B cell (primary cell): ENCODE measurements around the gene COL1A1. TPM values are rescaled to one million over a fixed set of nuclear protein-coding genes. Genes with fewer than 3 reads are reported as not detected.
A peak's percentile ranks its signal among the peaks of the same experiment; 100 is the strongest.

Experiments
- ATAC-seq: fragments of 200-7000 bp; cut with Tn5 transposase; one replicate; pipeline ENCODE4 v1.10.0; 2021; ENCODE audit warnings: low read depth, mild to moderate bottlenecking, moderate number of reproducible peaks, moderate library complexity
- CTCF ChIA-PET: fragments of 350-600 bp; sonication (Branson Sonifier 250); formaldehyde crosslinking; loops from one replicate; lab custom pipeline; 2021; ENCODE audit warnings: antibody characterized with exemption, inconsistent platforms; lab: Charles Lee
- POLR2A ChIA-PET: fragments of 350-600 bp; sonication (Branson Sonifier 250); formaldehyde crosslinking; loops from one replicate; lab custom pipeline; 2021; ENCODE audit warnings: antibody characterized with exemption; lab: Charles Lee
- DNase-seq: peaks from one replicate; pipeline ENCODE4 v3.0.0; 2013
- H2AFZ ChIP-seq: 2 replicates; pipeline ENCODE4 v1.6.1; 2012; ENCODE audit warnings: mild to moderate bottlenecking, low read depth, low read length; ENCODE audit not compliant: insufficient read depth, poor library complexity, severe bottlenecking
- H3K27ac ChIP-seq, 2 donors: 1 replicate in 1 of 2; 2 replicates in 1 of 2; pipeline ENCODE4 v1.5.1; 2012 to 2013; ENCODE audit warnings: low read length in 2 of 2, mild to moderate bottlenecking in 2 of 2, moderate library complexity in 1 of 2
- H3K27me3 ChIP-seq, 4 experiments: fragments of 200-600 bp in 1 of 4; sonication (generic) in 1 of 4; replicated peaks in 1 of 4; 1 replicate in 2 of 4; 2 replicates in 2 of 4; pipeline versions ENCODE4 v1.6.1 to v1.7.0; 2013 to 2016; ENCODE audit warnings: low read length in 3 of 4, mild to moderate bottlenecking in 2 of 4, mixed read lengths in 1 of 4, moderate library complexity in 1 of 4; ENCODE audit not compliant: insufficient read depth in 4 of 4, control insufficient read depth in 3 of 4; ENCODE audit errors: control extremely low read depth in 1 of 4
- H3K36me3 ChIP-seq, 2 experiments: replicated peaks in 1 of 2; 1 replicate in 1 of 2; 2 replicates in 1 of 2; pipeline versions ENCODE4 v1.6.1 to v1.7.1; 2013; ENCODE audit warnings: low read length in 1 of 2; ENCODE audit not compliant: insufficient read depth in 2 of 2, control insufficient read depth in 1 of 2; ENCODE audit errors: control extremely low read depth in 1 of 2, extremely low read depth in 1 of 2
- H3K4me1 ChIP-seq, 2 donors: fragments of 200-600 bp in 1 of 2; sonication (generic) in 1 of 2; 1 replicate in 1 of 2; 2 replicates in 1 of 2; pipeline versions ENCODE4 v1.5.1 to v1.6.1; 2013 to 2017; ENCODE audit warnings: low read length in 2 of 2; ENCODE audit not compliant: control insufficient read depth in 2 of 2, insufficient read depth in 2 of 2
- H3K4me2 ChIP-seq: replicated peaks from 2 replicates; pipeline ENCODE3; 2012; ENCODE audit warnings: mild to moderate bottlenecking, low read depth, low read length; ENCODE audit not compliant: poor library complexity, severe bottlenecking
- H3K4me3 ChIP-seq, 5 experiments: fragments of 200-600 bp in 1 of 5; sonication (generic) in 1 of 5; 1 replicate in 3 of 5; 2 replicates in 2 of 5; pipeline versions ENCODE4 v1.5.1 to v1.7.0; 2011 to 2016; ENCODE audit warnings: low read length in 4 of 5, mild to moderate bottlenecking in 4 of 5, low read depth in 2 of 5, control low read depth in 1 of 5, moderate library complexity in 1 of 5; ENCODE audit not compliant: insufficient read depth in 1 of 5; ENCODE audit errors: control extremely low read depth in 1 of 5, extremely low read depth in 1 of 5
- H3K79me2 ChIP-seq: fragments of 200-600 bp; sonication (generic); one replicate; pipeline ENCODE4 v1.6.0; 2016; ENCODE audit warnings: low read length; ENCODE audit not compliant: control insufficient read depth, insufficient read depth
- H3K9ac ChIP-seq: fragments of 200-600 bp; sonication (generic); 2 replicates; pipeline ENCODE4 v1.6.1; 2017; ENCODE audit warnings: mild to moderate bottlenecking, low read length, moderate library complexity
- H3K9me3 ChIP-seq, 3 donors: one replicate each; pipeline versions ENCODE4 v1.6.1 to v1.7.1; 2013; ENCODE audit warnings: low read length in 2 of 3; ENCODE audit not compliant: control insufficient read depth in 2 of 3, insufficient read depth in 1 of 3; ENCODE audit errors: control extremely low read depth in 1 of 3
- H4K20me1 ChIP-seq: 2 replicates; pipeline ENCODE4 v1.6.0; 2012; ENCODE audit warnings: mild to moderate bottlenecking, low read length; ENCODE audit not compliant: insufficient read depth, control insufficient read depth, poor library complexity, severe bottlenecking
- H3K27ac Mint-ChIP-seq: one replicate; pipeline ENCODE4 v1.8.0; 2021; ENCODE audit warnings: mixed read lengths
- H3K27me3 Mint-ChIP-seq: one replicate; pipeline ENCODE4 v1.8.0; 2021; ENCODE audit warnings: mixed read lengths
- H3K4me1 Mint-ChIP-seq: one replicate; pipeline ENCODE4 v1.8.0; 2021; ENCODE audit warnings: mixed read lengths
- H3K4me3 Mint-ChIP-seq: one replicate; pipeline ENCODE4 v1.8.0; 2021; ENCODE audit warnings: mixed read lengths
- H3K9me3 Mint-ChIP-seq: one replicate; pipeline ENCODE4 v1.8.0; 2022; ENCODE audit warnings: mixed read lengths; ENCODE audit not compliant: insufficient read depth
- CTCF ChIP-seq: fragments of 200-600 bp; IDR thresholded peaks from one replicate; pipeline ENCODE4 v1.8.0; 2022; ENCODE audit warnings: antibody characterized with exemption, mild to moderate bottlenecking
- EZH2 ChIP-seq: IDR thresholded peaks from 2 replicates; pipeline ENCODE4 v1.6.1; 2012; ENCODE audit warnings: borderline replicate concordance, low read depth, mild to moderate bottlenecking, moderate library complexity, low read length; ENCODE audit not compliant: insufficient read depth, poor library complexity, severe bottlenecking
- WGBS: methylation state at CpG from one replicate; pipeline ENCODE4 v1.1.5; 2013; ENCODE audit warnings: missing lambda C conversion rate; ENCODE audit not compliant: insufficient coverage; 5-methylcytosine and 5-hydroxymethylcytosine counted together
- intact Hi-C: fragments of 100-400 bp; cut with micrococcal nuclease; formaldehyde crosslinking; loops from one replicate; pipeline ENCODE4 v1.10.0; 2022
- polyA plus RNA-seq: library from polyadenylated mRNA; depleted of rRNA; stranded (reverse); fragments of >200 nt; gene quantifications from 2 replicates; pipeline ENCODE4 v1.2.3, GENCODE V29; 2012
- total RNA-seq, 2 donors: library from RNA; stranded (reverse); fragments of 120-200 nt in 1 of 2; gene quantifications; 1 replicate in 1 of 2; 2 replicates in 1 of 2; pipeline versions ENCODE4 v1.2.3 to v1.2.4, GENCODE V29; 2013 to 2022

Gene COL1A1
- total and polyA plus RNA-seq, 2 donors (not counting 1 experiment from before 2014, with no cell fraction given) = 0.66 to 9.1 TPM

- H3K9me3 ChIP-seq = peaks cover 0 to 5% (median 0%) of the 10 kb centered on the region in 3 donors
- CTCF ChIA-PET = interaction anchor here (0.6 to 1.3 kb wide), 2 partner anchors 15 to 124 kb away, joined by 3 to 4 read pairs; partner anchors contain the start of gene COL1A1
- H3K27me3 ChIP-seq = no peaks in the 10 kb centered on the region
- POLR2A ChIA-PET = no interaction called here
- no peaks in the 10 kb centered on the region for H3K36me3 ChIP-seq
- peaks cover 40% of the 10 kb centered on the region for H3K4me1 Mint-ChIP-seq
- H3K79me2 ChIP-seq = no peaks in the 10 kb centered on the region
- H3K27me3 Mint-ChIP-seq = no peaks in the 10 kb centered on the region
- peak overlapping the region; percentile 56 for H3K4me3 Mint-ChIP-seq
- no peak for ATAC-seq
- TF ChIP-seq CTCF (no peak), EZH2 (no peak)
- H2AFZ ChIP-seq = no peak overlapping the region
- H4K20me1 ChIP-seq = no peaks in the 10 kb centered on the region
- H3K9me3 Mint-ChIP-seq = no peaks in the 10 kb centered on the region
- H3K4me3 ChIP-seq = no peak overlapping the region
- 92% methylated on average over 31 of the region's 31 CpGs for WGBS
- H3K4me1 ChIP-seq = peaks cover 27 to 31% of the 10 kb centered on the region in 2 donors
- no peak overlapping the region for H3K27ac ChIP-seq
- no peak overlapping the region for H3K27ac Mint-ChIP-seq
- peak overlapping the region; percentile 67 for H3K4me2 ChIP-seq
- DNase-seq = no peak
- no peak overlapping the region for H3K9ac ChIP-seq
- intact Hi-C loops = no loop called here
These were observed 15.6 kb downstream of the COL1A1 start for GRCh38 chr17:50185631-50186471.
